NB4 (cell line): ENCODE results near the gene RNF133.

Source experiments
- DNase-seq: peaks from one replicate; pipeline ENCODE4 v3.0.0; 2010; ENCODE audit warnings: low read depth
- H3K4me3 ChIP-seq: one replicate; pipeline ENCODE4 v1.5.1; 2011; ENCODE audit warnings: mild to moderate bottlenecking, low read depth, low read length, moderate library complexity
- MAX ChIP-seq: IDR thresholded peaks from 2 replicates; pipeline ENCODE4 v1.6.1; 2011; ENCODE audit warnings: low read depth, low read length
- MYC ChIP-seq: IDR thresholded peaks from 2 replicates; pipeline ENCODE4 v1.6.1; 2011; ENCODE audit warnings: low read depth, low read length
- POLR2A ChIP-seq: IDR thresholded peaks from 2 replicates; pipeline ENCODE4 v1.6.1; 2011; ENCODE audit warnings: mild to moderate bottlenecking; ENCODE audit not compliant: insufficient read length; ENCODE audit errors: extremely low read depth
- TF ChIP-seq, protein P1 (sequence below): IDR thresholded peaks from one replicate; pipeline ENCODE4 v1.5.1; 2012; ENCODE audit warnings: low read depth, low read length

The RNF133 gene, protein sequence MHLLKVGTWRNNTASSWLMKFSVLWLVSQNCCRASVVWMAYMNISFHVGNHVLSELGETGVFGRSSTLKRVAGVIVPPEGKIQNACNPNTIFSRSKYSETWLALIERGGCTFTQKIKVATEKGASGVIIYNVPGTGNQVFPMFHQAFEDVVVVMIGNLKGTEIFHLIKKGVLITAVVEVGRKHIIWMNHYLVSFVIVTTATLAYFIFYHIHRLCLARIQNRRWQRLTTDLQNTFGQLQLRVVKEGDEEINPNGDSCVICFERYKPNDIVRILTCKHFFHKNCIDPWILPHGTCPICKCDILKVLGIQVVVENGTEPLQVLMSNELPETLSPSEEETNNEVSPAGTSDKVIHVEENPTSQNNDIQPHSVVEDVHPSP

DNA sequence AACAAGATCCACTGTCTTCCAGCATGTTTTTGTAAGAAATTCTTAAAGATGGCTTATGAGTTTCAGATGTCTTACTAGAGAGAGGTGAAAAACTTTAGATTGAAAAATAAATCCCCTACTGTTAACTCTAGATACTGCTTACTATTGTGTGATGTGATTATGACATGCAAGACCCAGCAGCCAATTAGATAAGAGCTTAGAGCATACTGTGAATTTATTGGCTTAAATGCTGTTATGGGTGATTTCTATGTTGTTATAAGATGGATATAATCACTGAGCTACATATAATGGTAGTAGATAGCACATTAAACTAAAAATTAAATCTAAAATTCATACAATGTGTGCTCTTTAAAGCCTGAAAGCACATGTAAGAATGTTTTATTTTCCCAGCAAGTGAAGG is at the start of gene RNF133:
Gene RNF133 (minus strand): TSS at position 101 of the 400 bp plus-strand sequence. CDS start 199 bp downstream, outside the sequence.
- no peak for DNase-seq
- TF ChIP-seq POLR2A (no peak), MAX (no peak)
- no peak within 1 kb of the TSS for H3K4me3 ChIP-seq

GRCh38 chr7:122748195-122748594 is 49.3 kb upstream of the RNF133 start:
- no peak for DNase-seq
- no peak overlapping the region for H3K4me3 ChIP-seq
- TF ChIP-seq MYC = no peak
- TF ChIP-seq MAX = no peak

DNA sequence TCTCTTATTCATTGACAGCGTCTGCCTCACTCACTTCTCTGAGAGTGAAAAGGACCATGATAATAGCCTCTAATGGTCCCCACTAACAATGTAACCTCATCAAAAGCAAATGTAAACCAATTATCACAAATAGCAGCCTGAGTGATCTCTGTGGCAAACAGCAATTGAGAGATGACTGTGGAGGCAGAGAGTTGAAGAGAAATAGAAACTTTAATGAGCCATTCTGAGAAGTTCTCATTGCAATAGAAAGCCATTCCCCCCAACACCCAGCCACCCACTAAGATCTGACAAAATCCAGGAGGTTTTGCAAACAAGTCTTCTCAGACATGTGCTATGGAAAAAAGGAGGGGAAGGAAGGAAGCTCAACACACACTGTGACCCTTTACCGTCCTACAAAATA is 48.0 kb upstream of the RNF133 start:
- DNase-seq = no peak
- H3K4me3 ChIP-seq = no peak overlapping the region
- no peak for TF ChIP-seq MYC
- TF ChIP-seq POLR2A = no peak
- TF ChIP-seq, protein P1, sequence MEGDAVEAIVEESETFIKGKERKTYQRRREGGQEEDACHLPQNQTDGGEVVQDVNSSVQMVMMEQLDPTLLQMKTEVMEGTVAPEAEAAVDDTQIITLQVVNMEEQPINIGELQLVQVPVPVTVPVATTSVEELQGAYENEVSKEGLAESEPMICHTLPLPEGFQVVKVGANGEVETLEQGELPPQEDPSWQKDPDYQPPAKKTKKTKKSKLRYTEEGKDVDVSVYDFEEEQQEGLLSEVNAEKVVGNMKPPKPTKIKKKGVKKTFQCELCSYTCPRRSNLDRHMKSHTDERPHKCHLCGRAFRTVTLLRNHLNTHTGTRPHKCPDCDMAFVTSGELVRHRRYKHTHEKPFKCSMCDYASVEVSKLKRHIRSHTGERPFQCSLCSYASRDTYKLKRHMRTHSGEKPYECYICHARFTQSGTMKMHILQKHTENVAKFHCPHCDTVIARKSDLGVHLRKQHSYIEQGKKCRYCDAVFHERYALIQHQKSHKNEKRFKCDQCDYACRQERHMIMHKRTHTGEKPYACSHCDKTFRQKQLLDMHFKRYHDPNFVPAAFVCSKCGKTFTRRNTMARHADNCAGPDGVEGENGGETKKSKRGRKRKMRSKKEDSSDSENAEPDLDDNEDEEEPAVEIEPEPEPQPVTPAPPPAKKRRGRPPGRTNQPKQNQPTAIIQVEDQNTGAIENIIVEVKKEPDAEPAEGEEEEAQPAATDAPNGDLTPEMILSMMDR = no peak
- no peak for TF ChIP-seq MAX

GRCh38 chr7:122743211-122743610 is 44.3 kb upstream of the RNF133 start:
- no peak for DNase-seq
- TF ChIP-seq MYC = no peak
- TF ChIP-seq POLR2A = no peak
- no peak for TF ChIP-seq MAX
- TF ChIP-seq, protein P1 = no peak
- no peak overlapping the region for H3K4me3 ChIP-seq

DNA sequence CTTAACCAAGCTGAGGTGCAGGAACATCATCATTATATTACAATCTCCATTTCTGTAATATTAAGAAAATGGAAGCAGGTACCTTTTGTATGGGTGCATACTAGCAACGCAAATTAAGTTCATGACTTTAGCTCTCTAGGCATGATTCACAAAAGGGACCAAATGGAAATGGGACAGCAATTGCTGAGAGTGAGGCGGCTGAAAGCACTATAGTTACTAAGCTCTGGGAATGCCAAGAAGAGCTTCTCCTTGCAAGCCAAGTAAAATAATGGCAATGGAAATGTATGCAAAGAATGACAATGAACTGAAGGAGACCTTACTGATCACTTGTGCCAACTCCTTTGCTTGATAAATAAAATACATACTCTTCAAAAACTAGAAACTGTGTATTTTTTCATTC is 40.0 kb upstream of the RNF133 start:
- no peak overlapping the region for H3K4me3 ChIP-seq
- TF ChIP-seq, protein P1 = no peak
- TF ChIP-seq POLR2A = no peak
- no peak for TF ChIP-seq MYC
- TF ChIP-seq MAX = no peak
- DNase-seq = no peak

GRCh38 chr7:122736183-122736582 is 37.3 kb upstream of the RNF133 start:
- TF ChIP-seq MYC (no peak), MAX (no peak), POLR2A (no peak)
- TF ChIP-seq, protein P1 = no peak
- no peak overlapping the region for H3K4me3 ChIP-seq
- no peak for DNase-seq

- DNase-seq = no peak
Measured at GRCh38 chr7:122727759-122728158, 28.8 kb upstream of the RNF133 start.

More at GRCh38 chr7:122727759-122728158, 28.8 kb upstream of the RNF133 start:
- no peak for TF ChIP-seq MAX
- H3K4me3 ChIP-seq = no peak overlapping the region
